NCI-H1436 treated with DMSO at 0.1 percent for 48 hours (cell line): ENCODE results near the gene ZCCHC4.
"Not testable (repeated sequence)": the region's sequence is repeated elsewhere in the genome, so short reads cannot be mapped to it uniquely, and the experiment has no call there.

ENCODE experiments used
- DNase-seq: peaks from one replicate; lab custom pipeline; 2025; lab: John Stamatoyannopoulos, UW

ZCCHC4 gene

GRCh38 chr4:25321703-25322102, 9.1 kb downstream of the ZCCHC4 start:
- no peak for DNase-seq

GRCh38 chr4:25328463-25328862, 15.9 kb downstream of the ZCCHC4 start:
- DNase-seq, result not testable (repeated sequence)

DNA sequence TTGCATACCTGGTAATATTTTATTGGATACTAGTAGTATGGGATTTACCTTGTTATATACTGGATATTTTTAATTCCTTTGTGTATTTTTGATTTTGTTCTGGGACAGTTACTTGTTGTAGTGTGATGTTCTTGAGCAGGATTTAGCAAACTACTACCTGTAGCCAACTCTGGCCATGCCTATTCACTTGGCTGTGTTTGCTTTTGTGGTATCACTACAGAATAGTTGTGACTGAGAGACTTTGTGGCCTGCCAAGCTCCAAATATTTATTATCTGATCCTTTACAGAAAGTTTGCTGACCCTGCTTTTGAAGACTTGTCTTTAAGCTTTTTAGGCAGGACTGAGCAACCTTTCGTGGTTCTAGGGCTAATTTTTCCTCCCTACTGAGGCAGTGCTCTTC, 17.8 kb downstream of the ZCCHC4 start:
- DNase-seq, result no peak

DNA sequence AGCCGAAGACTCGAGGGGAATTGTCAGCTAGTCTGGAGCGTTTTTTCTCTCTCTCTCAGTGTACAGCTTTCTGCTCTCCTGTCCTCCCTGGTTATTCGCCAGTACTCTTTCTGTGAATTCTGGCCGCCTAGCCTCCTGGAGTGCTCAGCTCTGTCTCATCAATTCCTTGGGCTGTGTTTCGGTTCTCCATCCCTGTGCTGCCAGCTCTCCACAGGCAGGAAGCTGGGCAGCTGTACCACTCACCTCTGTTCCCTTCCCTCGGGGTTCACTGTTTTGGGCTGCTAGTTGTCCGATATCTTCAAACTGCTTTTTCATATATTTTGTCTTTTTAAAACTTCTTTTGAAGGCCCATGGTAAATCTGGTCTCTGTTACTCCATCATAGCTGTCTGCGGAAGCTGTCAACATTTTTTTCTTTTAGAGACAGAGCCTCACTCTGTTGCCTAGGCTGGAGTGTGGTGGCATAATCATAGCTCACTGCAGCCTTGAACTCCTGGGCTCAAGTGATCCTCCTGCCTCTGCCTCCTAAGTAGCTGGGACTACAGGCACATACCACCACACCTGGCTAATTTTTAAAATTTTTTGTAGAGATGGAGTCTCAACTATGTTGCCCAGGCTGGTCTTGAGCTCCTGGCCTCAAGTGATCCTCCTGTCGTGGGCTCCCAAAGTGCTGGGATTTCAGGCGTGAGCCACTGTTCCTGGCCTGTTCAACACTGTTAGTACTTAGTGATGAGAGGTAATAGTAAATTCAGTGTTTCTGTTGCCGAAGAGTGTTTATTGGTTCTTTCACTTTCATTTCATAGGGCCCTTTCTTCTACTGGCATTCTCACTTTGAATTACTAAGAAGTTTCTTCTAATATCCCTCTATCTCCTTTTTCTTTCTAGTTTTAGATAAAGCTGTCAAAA, 18.6 kb downstream of the ZCCHC4 start:
- DNase-seq, result no peak

GRCh38 chr4:25343671-25344070, 31.1 kb downstream of the ZCCHC4 start:
- DNase-seq, result no peak

DNA sequence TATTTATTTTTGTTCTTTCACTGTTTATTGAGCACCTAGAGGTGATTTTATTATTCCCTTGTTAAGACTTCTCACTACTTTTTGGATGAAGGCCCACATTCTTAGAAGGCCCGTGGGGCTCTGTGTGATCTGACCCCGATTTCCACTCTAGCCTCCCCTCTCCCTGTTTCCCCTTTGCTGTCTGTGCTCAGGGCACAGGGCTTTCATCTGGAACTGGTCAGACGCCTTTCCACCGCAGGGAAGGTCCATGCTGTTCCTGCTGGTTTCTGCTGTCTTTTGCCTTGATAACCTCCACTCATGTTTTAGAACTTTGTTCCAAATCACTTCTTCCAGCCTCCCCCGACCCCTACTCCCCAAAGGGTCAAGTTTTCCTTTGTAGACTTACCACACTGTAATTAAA, 33.2 kb downstream of the ZCCHC4 start:
- DNase-seq, result no peak

DNA sequence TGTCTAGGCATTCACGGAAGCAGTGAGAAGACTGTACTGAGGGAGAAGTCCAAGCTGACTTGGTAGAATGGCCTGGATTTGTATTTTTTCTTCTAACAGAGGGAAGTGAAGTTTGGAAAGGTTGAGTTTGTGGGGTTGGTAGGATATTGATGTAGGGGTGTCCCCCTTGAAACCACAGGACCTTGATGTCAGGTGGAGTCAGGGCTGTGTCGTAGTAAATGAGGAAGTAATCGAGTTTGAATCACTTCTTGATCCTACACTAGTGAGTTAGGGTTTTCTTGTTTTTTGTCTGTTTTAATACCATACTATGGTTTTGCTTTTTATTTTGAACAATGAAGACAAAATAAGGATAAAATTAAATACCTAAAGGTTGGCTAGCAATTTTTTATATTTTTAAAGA, 34.3 kb downstream of the ZCCHC4 start:
- DNase-seq, result no peak

DNA sequence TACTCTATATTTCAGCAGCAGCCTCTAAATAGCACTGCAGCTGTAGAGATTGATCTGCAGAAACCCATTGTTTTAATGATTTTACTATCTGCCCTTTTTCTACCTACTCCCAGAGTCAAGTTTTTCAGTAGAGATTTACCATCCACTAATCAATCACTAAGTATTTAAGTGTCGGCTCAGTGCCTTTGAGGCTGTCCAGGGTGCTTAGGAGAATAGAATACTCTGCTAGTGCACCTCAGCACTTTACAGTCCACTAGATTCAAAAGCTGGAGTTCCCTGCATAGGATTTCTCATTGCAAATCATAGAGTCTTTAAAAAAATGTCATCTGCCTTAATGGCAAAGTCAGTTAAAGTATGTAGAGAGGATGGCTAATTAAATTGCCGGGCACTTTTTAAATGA, 34.9 kb downstream of the ZCCHC4 start:
- DNase-seq, result no peak

GRCh38 chr4:25347971-25348370, 35.4 kb downstream of the ZCCHC4 start:
- no peak for DNase-seq

DNA sequence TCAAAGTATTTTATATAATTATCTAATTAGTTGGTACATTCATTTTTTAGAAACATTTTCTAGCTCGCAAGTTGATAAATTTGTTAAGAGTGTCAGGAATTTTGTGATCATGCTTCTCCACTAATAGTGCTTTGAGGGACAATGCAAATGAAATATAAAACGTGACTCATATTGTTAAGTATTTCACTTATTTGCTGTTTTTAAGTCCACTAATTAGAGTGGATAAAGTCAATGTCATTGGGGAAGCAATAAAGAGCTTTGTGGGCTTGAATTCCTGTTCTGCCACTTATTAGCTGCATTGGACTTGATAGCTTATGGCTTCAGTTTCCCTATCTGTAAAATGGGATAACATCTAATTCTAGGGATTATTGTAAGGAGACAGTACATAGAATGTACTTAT, 38.0 kb downstream of the ZCCHC4 start:
- DNase-seq, result no peak

DNA sequence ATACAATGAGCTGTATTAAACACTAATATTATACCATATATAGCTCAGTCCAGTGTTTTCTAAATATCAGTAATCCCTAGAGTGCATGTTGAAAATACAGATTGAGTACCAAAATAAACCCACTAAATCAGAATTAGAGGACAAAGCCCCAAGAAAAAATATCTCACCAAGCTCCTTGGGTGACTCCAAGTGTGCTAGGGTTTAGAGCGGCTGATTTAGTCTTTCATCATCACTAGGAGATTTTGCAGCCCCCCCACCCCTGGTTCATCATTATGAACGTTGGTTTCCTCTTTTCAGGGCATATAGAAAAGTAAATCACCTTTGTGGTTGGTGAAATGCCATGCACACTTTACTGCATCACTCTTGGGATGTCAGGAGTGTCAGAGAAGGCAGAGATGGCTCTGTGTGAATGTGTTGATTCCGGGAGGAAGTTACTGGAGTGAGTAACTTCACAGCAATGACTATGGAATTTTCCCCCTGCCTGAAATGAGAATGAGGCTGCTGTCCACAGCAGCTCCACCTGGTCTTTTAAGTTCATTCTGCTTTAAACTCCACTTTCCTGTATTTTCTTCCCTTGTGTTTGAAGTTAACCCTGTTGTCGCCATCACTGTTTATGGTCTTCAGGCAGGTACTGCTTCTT, 39.3 kb downstream of the ZCCHC4 start:
- DNase-seq, result no peak

DNA sequence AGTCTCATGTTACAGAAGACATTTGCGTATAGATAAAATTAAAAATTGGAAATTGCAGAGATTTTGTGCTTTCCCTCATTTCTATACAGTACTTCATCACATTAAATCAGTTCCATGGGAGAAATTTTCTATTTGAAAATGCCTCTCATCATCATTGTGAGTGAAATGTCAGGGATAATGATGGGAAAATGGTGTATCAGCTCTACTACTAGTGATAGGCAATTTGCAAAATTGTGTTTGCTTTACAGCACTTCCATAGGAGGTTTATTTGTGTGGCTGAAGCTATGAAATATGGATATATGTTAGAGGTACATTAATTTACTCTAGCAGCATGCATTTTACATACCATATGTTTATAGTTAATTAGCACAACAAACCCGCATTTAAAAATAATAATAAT, 43.5 kb downstream of the ZCCHC4 start:
- no peak for DNase-seq

DNA sequence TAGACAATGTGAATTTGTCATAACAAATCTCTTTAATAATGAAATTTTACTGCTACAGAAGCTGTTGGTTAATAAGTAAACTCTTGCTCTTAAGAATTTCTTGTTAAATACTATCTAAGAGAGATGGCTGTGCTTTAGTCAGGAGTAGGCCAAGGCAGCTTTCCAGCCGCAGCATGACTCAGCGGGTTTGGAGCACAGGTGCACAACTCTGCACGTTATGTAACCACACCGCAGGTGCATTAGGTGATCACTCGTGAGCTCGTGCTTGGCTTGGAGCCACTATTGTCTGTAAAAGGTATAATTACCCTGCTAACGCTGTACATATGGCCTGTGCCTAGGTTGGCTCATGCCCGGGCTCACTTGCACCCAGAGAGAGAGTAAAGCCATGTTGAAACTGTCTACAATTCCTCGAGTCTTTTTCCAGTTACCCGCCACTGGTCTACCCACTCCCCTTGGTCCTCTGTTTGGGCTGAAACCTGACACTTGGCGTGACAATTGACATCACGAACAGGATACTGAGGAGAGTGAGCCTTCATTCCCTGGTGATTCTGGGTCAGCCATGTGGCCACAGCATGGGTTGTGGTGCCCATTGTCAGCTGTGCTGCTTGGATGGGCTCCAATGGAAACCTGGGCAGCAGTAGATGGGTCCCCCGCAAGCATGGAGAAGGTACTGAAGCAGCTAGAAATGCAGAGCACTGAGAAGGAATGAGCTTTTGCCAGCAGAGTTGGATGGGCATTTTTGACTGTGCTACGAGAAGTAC, 46.1 kb downstream of the ZCCHC4 start:
- DNase-seq, result no peak

GRCh38 chr4:25361253-25361652, 48.7 kb downstream of the ZCCHC4 start:
- DNase-seq, result no peak

DNA sequence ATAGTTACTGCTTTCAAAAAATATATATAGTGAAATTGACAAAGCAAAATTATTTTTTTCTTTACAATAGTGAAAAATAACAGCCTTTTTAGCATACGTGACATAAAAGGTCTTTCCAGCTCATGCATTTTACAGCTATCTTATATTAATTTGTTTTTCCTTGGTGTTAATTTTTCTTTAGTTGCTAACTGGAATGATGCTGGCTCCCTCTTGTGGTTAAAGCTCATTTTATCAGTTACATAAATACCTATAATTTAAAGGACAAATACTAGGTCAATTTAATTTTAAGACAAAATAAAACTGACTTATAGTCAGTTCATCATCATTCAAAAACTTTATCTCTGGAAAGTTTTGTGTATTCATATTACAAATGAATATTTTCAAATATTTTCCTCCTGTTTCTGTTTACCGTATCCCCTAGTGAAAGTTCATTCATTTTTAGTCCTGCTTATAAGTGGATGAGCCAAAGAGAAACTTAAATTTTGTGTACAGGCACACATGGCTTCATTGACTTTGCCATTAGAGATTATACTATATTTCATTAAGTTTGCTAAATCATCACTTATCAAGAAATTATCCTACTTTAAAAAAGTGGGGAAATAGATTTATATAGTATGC, 54.5 kb downstream of the ZCCHC4 start:
- no peak for DNase-seq

GRCh38 chr4:25367877-25368276, 55.3 kb downstream of the ZCCHC4 start:
- no peak for DNase-seq

GRCh38 chr4:25368315-25368714, 55.7 kb downstream of the ZCCHC4 start:
- no peak for DNase-seq

DNA sequence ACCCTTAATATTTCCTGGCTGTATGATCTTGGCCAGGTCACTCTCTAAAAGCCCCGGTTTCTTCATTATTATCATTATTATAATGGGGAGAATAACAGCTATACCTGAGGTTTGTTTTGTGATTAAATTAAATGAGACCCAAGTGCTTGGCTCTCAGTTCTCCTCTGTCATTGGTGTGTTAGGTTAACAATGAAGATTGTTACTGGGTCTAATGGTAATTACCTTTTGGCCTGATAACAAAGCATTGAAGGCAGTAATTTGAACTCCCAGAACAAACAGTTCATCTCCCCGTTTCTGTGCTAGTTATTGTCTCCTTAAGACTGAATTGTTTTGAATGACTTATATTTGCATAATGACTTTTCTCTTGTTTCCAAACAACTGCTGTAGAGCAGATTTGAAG, 57.7 kb downstream of the ZCCHC4 start:
- DNase-seq, result peak; percentile 40

GRCh38 chr4:25372549-25372948, 60.0 kb downstream of the ZCCHC4 start:
- DNase-seq, result not testable (repeated sequence)

DNA sequence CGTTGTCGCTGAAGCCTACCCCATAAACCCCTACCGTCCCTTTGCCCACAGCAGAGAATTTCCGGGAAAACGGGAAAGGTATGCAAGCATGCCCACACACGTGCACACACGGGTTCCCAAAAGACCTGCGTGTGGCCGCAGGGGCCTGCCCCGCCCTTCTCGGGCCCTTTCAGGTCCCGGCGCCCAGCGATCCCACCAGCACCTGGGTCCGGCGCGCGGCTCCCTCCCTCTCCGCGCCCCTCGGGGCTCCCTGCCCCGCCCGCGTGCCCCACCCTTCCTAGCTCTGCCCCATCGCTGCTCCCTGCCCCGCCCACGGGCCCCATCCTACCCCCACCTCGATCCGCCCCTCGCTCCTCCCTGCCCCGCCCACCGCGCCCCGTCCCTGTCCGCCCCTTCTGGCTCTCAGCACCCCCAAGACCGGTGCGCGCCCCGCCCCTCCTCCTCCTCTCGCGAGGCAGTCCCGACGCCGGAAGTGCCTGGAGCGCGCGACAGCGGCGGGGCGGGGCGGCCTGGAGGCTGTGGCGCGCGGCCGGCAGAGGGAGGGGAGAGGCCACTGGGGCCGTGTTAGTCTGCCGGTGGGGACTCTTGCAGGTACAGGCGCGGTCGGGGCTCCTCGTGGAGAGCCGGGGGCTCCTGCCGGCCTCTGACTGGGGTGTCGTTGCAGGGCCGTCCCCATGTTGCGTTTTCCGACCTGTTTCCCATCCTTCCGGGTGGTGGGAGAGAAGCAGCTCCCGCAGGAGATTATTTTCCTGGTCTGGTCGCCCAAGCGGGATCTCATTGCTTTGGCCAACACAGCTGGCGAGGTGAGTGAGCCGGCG, 64.4 kb downstream of the ZCCHC4 start, which contains the start of gene ANAPC4:
ANAPC4 (plus strand) TSS at position 510 of the 818 bp plus-strand sequence; CDS start at position 675, 165 bp downstream.
- peak; percentile 49 for DNase-seq
